Endothelial cell of umbilical vein (primary cell): ENCODE measurements around the gene TRRAP.

Experiments
- EZH2 ChIP-seq: IDR thresholded peaks from 2 replicates; pipeline ENCODE4 v1.6.1; 2012; ENCODE audit warnings: borderline replicate concordance, low read depth, mild to moderate bottlenecking, moderate library complexity, low read length, inconsistent platforms; ENCODE audit not compliant: severe bottlenecking
- POLR2A ChIP-seq: IDR thresholded peaks from 2 replicates; pipeline ENCODE4 v1.6.1; 2012; ENCODE audit warnings: low read depth, mild to moderate bottlenecking, control low read depth, low read length

DNA sequence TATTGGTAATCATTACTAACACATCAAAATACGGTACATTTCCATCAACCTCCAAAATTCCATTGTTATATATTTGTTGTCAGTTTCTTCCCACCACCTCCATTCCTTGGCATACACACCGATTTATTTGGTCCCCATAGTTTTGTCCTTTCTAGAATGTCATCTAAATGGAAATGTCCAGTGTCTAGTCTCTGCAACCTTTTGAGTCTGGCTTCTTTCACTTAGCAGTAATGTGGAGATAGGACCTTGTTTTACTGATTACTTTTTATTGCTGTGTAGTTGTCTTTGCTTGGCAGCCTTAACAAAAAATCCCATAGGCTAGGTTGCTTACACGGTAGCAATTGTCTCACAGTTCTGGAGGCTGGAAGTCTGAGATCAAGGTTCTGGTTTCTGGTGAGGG, 22.5 kb downstream of the TRRAP start:
- TF ChIP-seq POLR2A (no peak), EZH2 (no peak)
